Keratinocyte (primary cell): Measurements from ENCODE around the gene ADARB2. TPM values are rescaled to one million over a fixed set of nuclear protein-coding genes. Genes with fewer than 3 reads are reported as not detected.
"Not testable (repeated sequence)": the region's sequence is repeated elsewhere in the genome, so short reads cannot be mapped to it uniquely, and the experiment has no call there.

Source experiments
- DNase-seq: peaks from one replicate; pipeline ENCODE4 v3.0.0-alpha.2; 2011; ENCODE audit warnings: low read depth, missing footprints, low spot score
- FAIRE-seq: peaks from 2 replicates; lab custom pipeline; 2011; peaks lifted over from hg19 to GRCh38; lab: Jason Lieb, UNC
- H2AFZ ChIP-seq: 2 replicates; pipeline ENCODE4 v1.6.0; 2012; ENCODE audit warnings: low read length, control low read depth, inconsistent platforms; ENCODE audit not compliant: control insufficient read depth
- H3K27ac ChIP-seq: 2 replicates; pipeline ENCODE4 v1.5.1; 2011; ENCODE audit warnings: low read length; ENCODE audit not compliant: control insufficient read depth, insufficient read depth
- H3K27me3 ChIP-seq: 3 replicates; pipeline ENCODE4 v1.6.0; 2011; ENCODE audit warnings: low read length; ENCODE audit not compliant: control insufficient read depth, insufficient read depth; ENCODE audit errors: extremely low read depth
- H3K36me3 ChIP-seq, 2 experiments: 2 replicates in 1 of 2; 3 replicates in 1 of 2; pipeline ENCODE4 v1.5.1; 2011; ENCODE audit warnings: low read length in 2 of 2, mild to moderate bottlenecking in 1 of 2; ENCODE audit not compliant: control insufficient read depth in 2 of 2, insufficient read depth in 2 of 2; ENCODE audit errors: extremely low read depth in 1 of 2
- H3K4me1 ChIP-seq: 3 replicates; pipeline ENCODE4 v1.5.1; 2011; ENCODE audit warnings: low read length; ENCODE audit not compliant: control insufficient read depth, insufficient read depth; ENCODE audit errors: extremely low read depth
- H3K4me2 ChIP-seq: 3 replicates; pipeline ENCODE4 v1.6.0; 2011; ENCODE audit warnings: low read depth, low read length; ENCODE audit not compliant: control insufficient read depth, insufficient read depth; ENCODE audit errors: extremely low read depth
- H3K4me3 ChIP-seq, 3 experiments: fragments of 200-600 bp in 1 of 3; sonication (generic) in 1 of 3; 2 replicates in 2 of 3; 3 replicates in 1 of 3; pipeline ENCODE4 v1.5.1; 2011 to 2016; ENCODE audit warnings: low read length in 3 of 3, mild to moderate bottlenecking in 3 of 3, control low read depth in 2 of 3, inconsistent platforms in 1 of 3, low read depth in 1 of 3, mixed read lengths in 1 of 3, mixed run types in 1 of 3, moderate library complexity in 1 of 3; ENCODE audit not compliant: control insufficient read depth in 2 of 3, insufficient read depth in 2 of 3; ENCODE audit errors: extremely low read depth in 1 of 3
- H3K79me2 ChIP-seq: 2 replicates; pipeline ENCODE4 v1.6.0; 2012; ENCODE audit warnings: low read length; ENCODE audit not compliant: control insufficient read depth, insufficient read depth
- H3K9ac ChIP-seq: 3 replicates; pipeline ENCODE4 v1.6.0; 2011; ENCODE audit warnings: low read length; ENCODE audit not compliant: control insufficient read depth, insufficient read depth; ENCODE audit errors: extremely low read depth
- H3K9me1 ChIP-seq: 3 replicates; pipeline ENCODE4 v1.6.0; 2011; ENCODE audit warnings: low read length; ENCODE audit not compliant: control insufficient read depth, insufficient read depth; ENCODE audit errors: extremely low read depth
- H3K9me3 ChIP-seq: 2 replicates; pipeline ENCODE4 v1.5.1; 2012; ENCODE audit warnings: low read depth, low read length; ENCODE audit not compliant: control insufficient read depth
- H4K20me1 ChIP-seq: 3 replicates; pipeline ENCODE4 v1.6.0; 2011; ENCODE audit warnings: low read length; ENCODE audit not compliant: control insufficient read depth, insufficient read depth; ENCODE audit errors: extremely low read depth
- EZH2 ChIP-seq: IDR thresholded peaks from one replicate; pipeline ENCODE4 v1.6.1; 2012; ENCODE audit warnings: inconsistent platforms, mild to moderate bottlenecking, low read length, moderate library complexity
- dilution Hi-C: fragments of 300-500 bp; cut with MboI; formaldehyde crosslinking; loops from one replicate; pipeline ENCODE4 v1.7.0; 2020; ENCODE audit warnings: low sequenced_read_pairs; ENCODE audit not compliant: extremely low pct_ligation_motif_present
- polyA plus RNA-seq, 5 experiments: library from polyadenylated mRNA; depleted of rRNA in 3 of 5; stranded (reverse) in 3 of 5; stranded (forward) in 1 of 5; unstranded in 1 of 5; fragments of >200 nt; gene quantifications; 1 replicate in 1 of 5; 2 replicates in 3 of 5; 3 replicates in 1 of 5; pipeline versions ENCODE4 v1.2.1 to v1.2.3, GENCODE V29; 2011 to 2012; ENCODE audit warnings: missing spikeins in 2 of 5, low read depth in 1 of 5, low replicate concordance in 1 of 5
- TF ChIP-seq, protein P1 (sequence below), 3 experiments: IDR thresholded peaks in 1 of 3; conservative IDR thresholded peaks in 1 of 3; optimal IDR thresholded peaks in 1 of 3; 2 replicates in 2 of 3; 3 replicates in 1 of 3; pipeline versions ENCODE3 to v1.5.1; 2011; ENCODE audit warnings: low read length in 3 of 3, mild to moderate bottlenecking in 3 of 3, moderate library complexity in 2 of 3, control low read depth in 1 of 3, inconsistent platforms in 1 of 3; ENCODE audit not compliant: insufficient read depth in 2 of 3; ENCODE audit errors: extremely low read depth in 1 of 3

ADARB2 gene
- polyA plus RNA-seq, 1 donor (not counting 4 experiments of a cell fraction or from before 2014, with no cell fraction given) = not detected

- H3K36me3 ChIP-seq = no peaks in the 10 kb centered on the region
- no peaks in the 10 kb centered on the region for H3K9me1 ChIP-seq
- no peak overlapping the region for H3K27ac ChIP-seq
- dilution Hi-C loops = no loop called here
- DNase-seq = no peak
- H3K4me3 ChIP-seq = no peak overlapping the region
- no peak overlapping the region for H3K4me2 ChIP-seq
- no peak for FAIRE-seq
- no peak overlapping the region for H2AFZ ChIP-seq
- H3K9me3 ChIP-seq = peaks cover 4% of the 10 kb centered on the region
- H3K9ac ChIP-seq = no peak overlapping the region
- no peaks in the 10 kb centered on the region for H4K20me1 ChIP-seq
- H3K27me3 ChIP-seq = no peaks in the 10 kb centered on the region
- no peaks in the 10 kb centered on the region for H3K4me1 ChIP-seq
- TF ChIP-seq EZH2 = no peak
- H3K79me2 ChIP-seq = no peaks in the 10 kb centered on the region
Measured at GRCh38 chr10:1414893-1415292, 322.4 kb downstream of the ADARB2 start.

DNA sequence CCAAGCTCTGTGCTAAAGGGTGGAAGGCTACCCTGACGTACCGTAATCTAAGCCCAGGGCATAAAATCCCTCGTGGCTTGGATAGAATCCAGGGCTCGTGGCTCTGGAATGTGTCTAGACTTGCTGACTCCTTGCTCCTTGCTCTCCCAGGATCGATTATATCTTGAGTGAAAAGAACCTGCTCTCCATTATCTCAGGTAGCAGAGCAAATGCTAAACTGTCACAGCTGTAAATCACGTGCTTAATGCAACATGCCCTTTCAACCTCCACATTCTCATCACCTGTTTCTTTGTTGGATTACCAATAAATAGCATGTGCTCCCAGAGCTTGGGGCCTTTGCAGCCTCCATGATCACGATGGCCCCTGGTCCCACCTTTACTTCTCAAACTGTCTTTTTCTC lies 323.0 kb downstream of the ADARB2 start:
- H3K79me2 ChIP-seq, H3K27me3 ChIP-seq, H3K27ac ChIP-seq, H3K4me2 ChIP-seq, H4K20me1 ChIP-seq, H3K4me1 ChIP-seq, H3K36me3 ChIP-seq, H3K9me1 ChIP-seq, H2AFZ ChIP-seq, dilution Hi-C loops, DNase-seq, FAIRE-seq, H3K9me3 ChIP-seq, H3K4me3 ChIP-seq, H3K9ac ChIP-seq: not testable (repeated sequence)

DNA sequence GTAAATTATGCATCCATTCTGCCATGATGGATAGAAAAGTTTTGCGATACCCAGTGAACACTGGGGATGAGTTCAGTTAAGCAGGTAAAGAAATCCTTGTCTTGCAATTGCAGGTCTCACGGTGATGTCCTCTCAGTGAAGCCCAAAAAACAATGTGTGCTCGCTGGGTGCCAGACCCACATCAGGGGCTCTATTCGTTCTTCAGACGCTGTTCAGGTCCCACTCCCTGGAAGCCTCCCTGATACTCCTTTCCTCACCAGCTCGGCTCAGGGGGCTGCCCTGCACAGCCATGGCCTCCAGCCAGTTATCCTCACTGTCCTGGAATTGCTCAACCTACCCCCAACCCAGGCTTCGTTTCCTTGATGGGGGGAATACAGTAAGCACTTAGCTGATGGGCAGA lies 323.5 kb downstream of the ADARB2 start:
- Histone ChIP-seq H3K79me2 (no peaks in the 10 kb centered on the region), H2AFZ (no peak overlapping the region), H4K20me1 (no peaks in the 10 kb centered on the region), H3K36me3 (no peaks in the 10 kb centered on the region), H3K9me1 (no peaks in the 10 kb centered on the region), H3K9ac (no peak overlapping the region), H3K4me3 (no peak overlapping the region), H3K9me3 (peaks cover 6% of the 10 kb centered on the region), H3K4me1 (no peaks in the 10 kb centered on the region), H3K4me2 (no peak overlapping the region), H3K27me3 (no peaks in the 10 kb centered on the region), H3K27ac (no peak overlapping the region)
- FAIRE-seq (no peak), DNase-seq (no peak)
- TF ChIP-seq, protein P1, sequence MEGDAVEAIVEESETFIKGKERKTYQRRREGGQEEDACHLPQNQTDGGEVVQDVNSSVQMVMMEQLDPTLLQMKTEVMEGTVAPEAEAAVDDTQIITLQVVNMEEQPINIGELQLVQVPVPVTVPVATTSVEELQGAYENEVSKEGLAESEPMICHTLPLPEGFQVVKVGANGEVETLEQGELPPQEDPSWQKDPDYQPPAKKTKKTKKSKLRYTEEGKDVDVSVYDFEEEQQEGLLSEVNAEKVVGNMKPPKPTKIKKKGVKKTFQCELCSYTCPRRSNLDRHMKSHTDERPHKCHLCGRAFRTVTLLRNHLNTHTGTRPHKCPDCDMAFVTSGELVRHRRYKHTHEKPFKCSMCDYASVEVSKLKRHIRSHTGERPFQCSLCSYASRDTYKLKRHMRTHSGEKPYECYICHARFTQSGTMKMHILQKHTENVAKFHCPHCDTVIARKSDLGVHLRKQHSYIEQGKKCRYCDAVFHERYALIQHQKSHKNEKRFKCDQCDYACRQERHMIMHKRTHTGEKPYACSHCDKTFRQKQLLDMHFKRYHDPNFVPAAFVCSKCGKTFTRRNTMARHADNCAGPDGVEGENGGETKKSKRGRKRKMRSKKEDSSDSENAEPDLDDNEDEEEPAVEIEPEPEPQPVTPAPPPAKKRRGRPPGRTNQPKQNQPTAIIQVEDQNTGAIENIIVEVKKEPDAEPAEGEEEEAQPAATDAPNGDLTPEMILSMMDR (optimal IDR thresholded peaks at IDR 0.05 in 1 of 3, IDR thresholded peaks at IDR 0.05 in 1 of 3, conservative IDR thresholded peaks at IDR 0.05 in 1 of 3; ENCODE audit: extremely low read depth in 1 of 3, insufficient read depth in 2 of 3, low read length in 3 of 3) = no peak
- no peak for TF ChIP-seq EZH2
- dilution Hi-C loops = no loop called here
